Cardiac muscle cell (in vitro differentiated cells and primary cell): ENCODE measurements around the gene XPO4. TPM values are rescaled to one million over a fixed set of nuclear protein-coding genes. Genes with fewer than 3 reads are reported as not detected.

Experiments
- DNase-seq, 2 donors: peaks; one replicate each; pipeline versions ENCODE4 v3.0.0 to v3.0.0-alpha.2; 2010 to 2017; ENCODE audit warnings: low read depth in 1 of 2, low spot score in 1 of 2
- H3K27ac ChIP-seq: fragments of 200-600 bp; sonication (generic); 2 replicates; pipeline ENCODE4 v1.5.1; 2016
- H3K27me3 ChIP-seq: fragments of 200-600 bp; sonication (generic); 2 replicates; pipeline ENCODE4 v1.6.0; 2016; ENCODE audit warnings: control low read depth
- H3K36me3 ChIP-seq: fragments of 200-600 bp; sonication (generic); 2 replicates; pipeline ENCODE4 v1.5.1; 2016; ENCODE audit warnings: control low read depth
- H3K4me1 ChIP-seq: fragments of 200-600 bp; sonication (generic); 2 replicates; pipeline ENCODE4 v1.8.1; 2017; ENCODE audit warnings: low read depth, mild to moderate bottlenecking, mixed run types
- H3K4me3 ChIP-seq: fragments of 200-600 bp; sonication (generic); 2 replicates; pipeline ENCODE4 v1.5.1; 2016; ENCODE audit warnings: mild to moderate bottlenecking
- H3K9me3 ChIP-seq: fragments of 200-600 bp; sonication (generic); 2 replicates; pipeline ENCODE4 v1.5.1; 2017; ENCODE audit warnings: low read depth, mild to moderate bottlenecking, control low read depth
- CTCF ChIP-seq: IDR thresholded peaks from 2 replicates; pipeline ENCODE4 v1.5.1; 2012; ENCODE audit warnings: low read depth, mild to moderate bottlenecking, low read length
- polyA plus RNA-seq: library from polyadenylated mRNA; unstranded; fragments of >200 nt; fragmentation: Nextera tagmentation; extraction: Ambion mirVana; gene quantifications from 2 replicates; pipeline ENCODE4 v1.2.1, GENCODE V29; 2016
- total RNA-seq: library from RNA; depleted of rRNA; stranded (reverse); fragments of >200 nt; gene quantifications from 2 replicates; pipeline ENCODE4 v1.2.3, GENCODE V29; 2016

Gene XPO4
- total and polyA plus RNA-seq, 2 experiments from 2014 or later, result 51.8 to 177 TPM

- Histone ChIP-seq H3K36me3 (peaks cover 5% of the 10 kb centered on the region), H3K27me3 (no peaks in the 10 kb centered on the region), H3K9me3 (no peaks in the 10 kb centered on the region), H3K4me3 (peak overlapping the region; percentile 37), H3K4me1 (peaks cover 76% of the 10 kb centered on the region), H3K27ac (peak overlapping the region; percentile 99)
- no peak for TF ChIP-seq CTCF
- DNase-seq, result no peak
Observed at GRCh38 chr13:20848203-20848602, 54.3 kb downstream of the XPO4 start.

DNA sequence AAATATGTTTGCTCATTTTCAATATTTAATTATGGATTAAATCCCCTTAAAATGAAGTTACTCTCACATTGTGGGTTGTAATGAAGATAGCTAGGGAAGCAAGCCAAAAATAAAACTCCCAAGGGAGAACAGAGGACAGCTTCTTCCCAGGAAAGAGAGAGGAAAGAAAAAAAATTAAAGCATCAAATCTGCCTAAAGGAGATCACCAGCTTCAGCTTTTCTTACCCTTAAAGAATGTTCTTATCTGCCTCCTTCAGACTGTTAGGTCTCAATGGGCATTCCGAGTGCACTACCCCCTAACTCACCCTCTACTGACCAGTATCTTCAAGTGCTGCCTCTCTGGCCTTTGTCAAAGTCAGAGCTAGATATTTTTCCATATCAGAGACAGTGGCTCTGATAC lies 55.2 kb downstream of the XPO4 start:
- TF ChIP-seq CTCF, result no peak
- peak; percentile 48 to 86 for DNase-seq
- Histone ChIP-seq H3K4me3 (peak overlapping the region; percentile 37), H3K27me3 (no peaks in the 10 kb centered on the region), H3K36me3 (peaks cover 13% of the 10 kb centered on the region), H3K4me1 (peaks cover 76% of the 10 kb centered on the region), H3K9me3 (no peaks in the 10 kb centered on the region), H3K27ac (peak overlapping the region; percentile 99)

GRCh38 chr13:20843166-20843565 lies 59.4 kb downstream of the XPO4 start:
- peak; percentile 71 to 78 for DNase-seq
- peak overlapping the region; percentile 23 for H3K4me3 ChIP-seq
- H3K4me1 ChIP-seq, result peaks cover 85% of the 10 kb centered on the region
- H3K27ac ChIP-seq, result peak overlapping the region; percentile 99
- peaks cover 44% of the 10 kb centered on the region for H3K36me3 ChIP-seq
- no peaks in the 10 kb centered on the region for H3K27me3 ChIP-seq
- no peaks in the 10 kb centered on the region for H3K9me3 ChIP-seq
- TF ChIP-seq CTCF, result no peak

DNA sequence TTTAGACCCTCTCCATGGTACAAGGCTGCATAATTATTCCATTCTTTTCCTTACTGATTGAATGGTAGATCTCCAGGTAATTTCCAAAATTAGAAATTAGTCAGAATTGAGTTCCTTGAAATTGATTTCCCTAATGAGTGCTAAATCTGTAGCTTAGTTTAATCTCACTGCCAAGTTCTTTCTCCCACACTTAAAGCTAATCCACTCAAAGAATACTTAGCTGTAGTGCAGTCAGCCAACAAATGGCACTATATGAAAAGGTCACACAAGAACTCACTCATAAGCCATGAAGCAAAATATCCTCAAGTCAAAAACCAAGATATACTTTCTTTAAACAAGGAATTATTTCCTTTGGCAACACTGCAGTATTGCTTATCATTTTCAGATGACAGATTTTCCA lies 62.0 kb downstream of the XPO4 start:
- peak in 1 of 2 donors; percentile 51 for DNase-seq
- H3K4me3 ChIP-seq, result peak overlapping the region; percentile 23
- H3K27ac ChIP-seq, result peak overlapping the region; percentile 99
- no peaks in the 10 kb centered on the region for H3K9me3 ChIP-seq
- peaks cover 69% of the 10 kb centered on the region for H3K36me3 ChIP-seq
- no peaks in the 10 kb centered on the region for H3K27me3 ChIP-seq
- no peak for TF ChIP-seq CTCF
- H3K4me1 ChIP-seq, result peaks cover 61% of the 10 kb centered on the region

DNA sequence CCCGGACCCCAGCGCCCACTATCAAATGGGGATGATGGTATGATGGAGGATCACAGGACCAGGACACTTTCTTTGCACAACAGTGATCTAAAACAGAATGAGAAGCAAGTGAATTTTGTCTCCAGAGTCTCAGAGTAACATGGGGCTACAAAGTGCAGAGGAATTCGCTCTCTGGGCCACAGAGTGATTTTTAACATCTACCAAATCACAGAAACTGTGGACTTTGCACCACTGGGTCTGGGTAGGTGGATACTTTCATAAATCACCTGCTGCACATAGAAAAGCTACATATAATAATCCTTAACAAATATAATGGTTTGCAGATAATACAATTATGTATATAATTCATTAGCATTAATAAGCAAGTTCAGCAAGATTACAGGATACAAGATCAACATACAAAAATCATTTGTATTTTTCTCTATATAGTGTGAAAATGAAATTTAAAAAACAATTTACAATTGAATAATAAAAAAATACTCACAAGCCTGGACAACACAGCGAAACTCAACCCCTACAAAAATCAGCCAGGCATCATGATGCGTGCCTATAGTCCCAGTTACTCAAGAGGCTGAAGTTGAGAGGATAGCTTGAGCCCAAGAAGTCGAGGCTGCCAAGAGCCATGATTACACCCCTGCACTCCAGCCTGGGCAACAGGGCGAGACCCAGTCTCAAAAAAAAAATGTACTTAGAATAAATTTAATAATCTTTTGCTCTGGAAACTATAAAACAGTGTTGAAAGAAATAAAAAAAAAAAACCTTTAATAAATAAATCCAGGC lies 68.5 kb downstream of the XPO4 start:
- TF ChIP-seq CTCF, result no peak
- no peak overlapping the region for H3K4me3 ChIP-seq
- DNase-seq, result no peak
- H3K36me3 ChIP-seq, result peaks cover 46% of the 10 kb centered on the region
- no peaks in the 10 kb centered on the region for H3K9me3 ChIP-seq
- H3K27me3 ChIP-seq, result no peaks in the 10 kb centered on the region
- H3K4me1 ChIP-seq, result peaks cover 38% of the 10 kb centered on the region
- peak overlapping the region; percentile 76 for H3K27ac ChIP-seq
